ENCODE measurements around the gene WNK3.
"Not testable (repeated sequence)": the region's sequence is repeated elsewhere in the genome, so short reads cannot be mapped to it uniquely, and the experiment has no call there.

WNK3 gene

DNA sequence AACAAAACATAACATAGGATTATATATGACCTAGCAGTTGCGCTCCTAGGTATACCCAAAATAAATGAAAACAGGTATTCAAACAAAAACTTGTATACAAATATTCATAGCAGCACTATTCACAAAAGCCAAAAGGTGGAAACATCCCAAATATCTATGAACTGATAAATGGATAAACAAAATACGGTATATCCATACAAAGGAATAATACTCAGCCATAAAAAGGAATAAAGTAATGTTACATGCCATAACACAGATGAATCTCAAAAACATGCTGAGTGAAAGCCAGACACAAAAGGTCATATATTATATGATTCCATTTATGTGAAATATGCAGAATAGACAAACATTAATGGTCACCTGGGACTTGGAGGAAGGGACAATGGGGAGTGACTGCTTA is 5.2 kb downstream of the WNK3 start:
- TF ChIP-seq, protein P1, sequence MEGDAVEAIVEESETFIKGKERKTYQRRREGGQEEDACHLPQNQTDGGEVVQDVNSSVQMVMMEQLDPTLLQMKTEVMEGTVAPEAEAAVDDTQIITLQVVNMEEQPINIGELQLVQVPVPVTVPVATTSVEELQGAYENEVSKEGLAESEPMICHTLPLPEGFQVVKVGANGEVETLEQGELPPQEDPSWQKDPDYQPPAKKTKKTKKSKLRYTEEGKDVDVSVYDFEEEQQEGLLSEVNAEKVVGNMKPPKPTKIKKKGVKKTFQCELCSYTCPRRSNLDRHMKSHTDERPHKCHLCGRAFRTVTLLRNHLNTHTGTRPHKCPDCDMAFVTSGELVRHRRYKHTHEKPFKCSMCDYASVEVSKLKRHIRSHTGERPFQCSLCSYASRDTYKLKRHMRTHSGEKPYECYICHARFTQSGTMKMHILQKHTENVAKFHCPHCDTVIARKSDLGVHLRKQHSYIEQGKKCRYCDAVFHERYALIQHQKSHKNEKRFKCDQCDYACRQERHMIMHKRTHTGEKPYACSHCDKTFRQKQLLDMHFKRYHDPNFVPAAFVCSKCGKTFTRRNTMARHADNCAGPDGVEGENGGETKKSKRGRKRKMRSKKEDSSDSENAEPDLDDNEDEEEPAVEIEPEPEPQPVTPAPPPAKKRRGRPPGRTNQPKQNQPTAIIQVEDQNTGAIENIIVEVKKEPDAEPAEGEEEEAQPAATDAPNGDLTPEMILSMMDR (IDR thresholded peaks at IDR 0.05; ENCODE audit: low read depth, low read length): no peak

DNA sequence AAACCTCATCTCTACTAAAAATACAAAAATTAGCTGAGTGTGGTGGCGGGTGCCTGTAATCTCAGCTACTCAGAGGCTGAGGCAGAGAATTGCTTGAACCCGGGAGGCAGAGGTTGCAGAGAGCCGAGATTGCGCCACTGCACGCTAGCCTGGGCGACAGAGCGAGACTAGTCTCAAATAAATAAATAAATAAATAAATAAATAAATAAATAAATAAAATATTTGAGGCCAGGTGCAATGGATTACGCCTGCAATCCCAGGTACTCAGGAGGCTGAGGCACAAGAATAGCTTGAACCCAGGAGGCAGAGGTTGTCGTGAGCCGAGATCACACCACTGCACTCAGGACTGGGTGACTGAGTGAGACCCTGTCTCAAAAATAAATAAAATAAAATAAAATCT is 20.5 kb downstream of the WNK3 start:
- DNase-seq (ENCODE audit: extremely low read depth, low read depth): not testable (repeated sequence)

More for the DNA sequence above, 5.2 kb downstream of the WNK3 start:
- no peak for DNase-seq (ENCODE audit: extremely low read depth, low read depth)

DNA sequence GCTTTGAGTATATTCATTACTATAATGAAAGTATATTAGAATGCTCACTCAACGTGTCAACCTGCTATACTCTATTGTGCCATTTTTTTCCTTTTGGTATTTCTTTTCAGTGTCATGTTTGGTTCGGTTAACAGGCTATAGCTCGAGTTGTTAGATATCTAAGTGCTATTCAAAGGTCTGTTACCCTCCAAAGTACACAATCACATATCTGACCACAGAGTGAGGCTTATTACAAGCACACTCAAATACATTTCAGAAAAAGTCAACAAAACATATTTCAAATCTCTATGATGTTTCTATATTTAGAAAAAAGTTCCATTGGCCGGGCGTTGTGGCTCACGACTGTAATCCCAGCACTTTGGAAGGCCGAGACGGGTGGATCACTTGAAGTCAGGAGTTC is 32.8 kb downstream of the WNK3 start:
- TF ChIP-seq, protein P1 (IDR thresholded peaks at IDR 0.05; ENCODE audit: low read depth, low read length): no peak
- no peak for DNase-seq (ENCODE audit: extremely low read depth, low read depth)

DNA sequence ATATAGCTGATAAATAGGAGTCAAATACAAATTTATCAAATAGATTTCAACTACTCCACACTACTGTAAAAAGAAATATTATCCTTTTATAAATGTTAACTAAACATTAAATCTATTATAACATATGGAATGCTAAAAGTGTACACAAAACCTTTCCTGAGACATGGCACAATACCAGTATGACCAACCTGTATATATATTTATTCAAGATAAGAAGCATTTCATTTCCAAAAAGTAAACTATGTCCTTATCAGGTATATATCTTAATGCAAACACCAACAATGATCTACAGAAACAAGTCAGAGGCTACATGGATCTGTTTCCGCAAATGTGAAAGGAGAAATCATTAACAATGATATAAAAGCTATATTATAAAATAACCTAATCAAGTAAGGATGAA is 37.8 kb downstream of the WNK3 start:
- no peak for DNase-seq (ENCODE audit: extremely low read depth, low read depth)
- TF ChIP-seq, protein P1 (IDR thresholded peaks at IDR 0.05; ENCODE audit: low read depth, low read length): no peak

DNA sequence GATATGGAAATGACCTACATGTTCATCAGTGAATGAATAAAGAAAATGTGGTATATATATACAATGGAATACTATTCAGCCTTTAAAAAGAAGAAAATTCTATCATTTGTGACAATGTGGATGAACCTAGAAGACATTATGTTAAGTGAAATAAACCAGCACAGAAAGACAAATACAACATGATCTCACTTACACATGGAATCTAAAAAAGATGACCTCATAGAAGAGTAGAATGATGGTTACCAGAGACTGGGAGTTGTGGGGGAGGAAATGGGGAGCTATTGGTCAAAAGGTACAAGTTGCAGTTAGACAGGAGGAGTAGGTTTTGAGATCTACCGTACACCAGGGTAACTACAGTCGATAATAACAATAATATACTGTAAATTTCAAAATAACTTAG is 51.5 kb downstream of the WNK3 start:
- TF ChIP-seq, protein P1 (IDR thresholded peaks at IDR 0.05; ENCODE audit: low read depth, low read length): no peak
- no peak for DNase-seq (ENCODE audit: extremely low read depth, low read depth)

DNA sequence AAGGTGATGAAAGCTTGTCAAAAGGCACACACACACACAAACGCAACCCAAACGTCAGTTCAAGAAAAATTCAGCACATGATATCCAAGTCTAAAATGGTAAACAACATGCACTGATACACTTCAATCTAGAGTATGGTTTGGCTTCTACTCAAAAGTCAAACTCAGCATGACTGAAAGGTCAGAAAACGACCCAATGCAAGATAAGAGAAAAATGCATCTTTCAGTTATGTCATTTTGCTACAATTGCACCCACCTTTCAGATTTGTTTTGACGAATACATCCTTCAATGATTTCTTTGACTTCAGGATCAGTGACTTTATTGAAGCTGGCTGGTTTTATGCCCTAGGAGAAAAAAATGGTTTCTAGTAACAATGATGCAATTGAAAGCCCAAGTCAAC is 56.3 kb downstream of the WNK3 start:
- DNase-seq (ENCODE audit: extremely low read depth, low read depth): no peak
- TF ChIP-seq, protein P1 (IDR thresholded peaks at IDR 0.05; ENCODE audit: low read depth, low read length): no peak

DNA sequence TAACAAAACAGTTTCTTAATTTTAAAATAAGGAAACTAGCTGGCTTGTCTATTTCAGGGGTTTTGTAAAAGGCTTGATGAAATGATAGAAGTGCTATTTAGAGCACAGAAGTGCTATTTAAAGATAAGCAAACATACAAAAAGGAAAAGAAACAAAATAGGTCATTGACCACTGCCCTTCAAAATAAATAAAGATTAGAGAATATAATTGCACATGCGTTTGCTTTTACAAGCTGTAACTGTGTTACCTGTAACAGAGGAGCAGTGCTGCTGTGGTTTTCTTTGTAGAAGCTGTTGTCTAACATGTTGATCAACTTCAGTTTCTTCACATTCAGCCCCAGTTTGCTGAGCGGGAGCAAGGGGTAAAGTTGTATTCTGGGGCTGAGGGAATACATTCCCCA is 63.5 kb downstream of the WNK3 start:
- DNase-seq (ENCODE audit: extremely low read depth, low read depth): no peak
- TF ChIP-seq, protein P1 (IDR thresholded peaks at IDR 0.05; ENCODE audit: low read depth, low read length): no peak

DNA sequence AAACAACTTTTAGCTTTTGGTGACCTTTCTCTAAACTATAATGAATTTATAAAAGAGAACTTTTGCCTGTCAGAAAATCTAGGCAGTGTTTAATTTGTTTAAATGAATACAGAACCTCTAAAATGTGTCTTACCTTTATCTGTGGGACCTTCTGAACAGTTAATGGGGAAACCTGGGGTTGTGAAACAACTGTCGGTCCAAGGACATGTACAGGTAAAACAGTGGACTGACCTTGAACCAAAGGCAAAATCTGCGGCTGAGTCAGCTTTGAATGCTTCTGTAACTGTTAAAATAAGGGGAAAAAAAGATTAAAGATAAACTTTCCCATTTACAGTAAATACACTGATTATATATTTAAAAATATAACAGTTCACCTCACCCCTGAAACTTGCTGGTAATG is 65.1 kb downstream of the WNK3 start:
- TF ChIP-seq, protein P1 (IDR thresholded peaks at IDR 0.05; ENCODE audit: low read depth, low read length): no peak
- no peak for DNase-seq (ENCODE audit: extremely low read depth, low read depth)

Measured in AG09319 (cell line).